ENCODE data around the gene NOL7.

The NOL7 gene

GRCh38 chr6:13614126-13614925, 809 bp upstream of the NOL7 start:
- peak; percentile 13 for ATAC-seq
- peaks cover 38% of the 10 kb centered on the region for H3K36me3 Mint-ChIP-seq (ENCODE audit: low read depth)
- no peaks in the 10 kb centered on the region for H3K9me3 Mint-ChIP-seq
- peak overlapping the region; percentile 99 for H3K4me3 Mint-ChIP-seq
- H3K4me1 Mint-ChIP-seq, result peaks cover 51% of the 10 kb centered on the region
- peak; percentile 43 for DNase-seq
- H3K27ac Mint-ChIP-seq, result peak overlapping the region; percentile 97
- peaks cover 2% of the 10 kb centered on the region for H3K27me3 Mint-ChIP-seq

GRCh38 chr6:13615792-13616120, 621 bp downstream of the NOL7 start:
- Mint-ChIP-seq H3K4me3 (peak overlapping the region; percentile 99), H3K27ac (peak overlapping the region; percentile 97), H3K36me3 (ENCODE audit: low read depth) (peaks cover 48% of the 10 kb centered on the region), H3K4me1 (peaks cover 51% of the 10 kb centered on the region), H3K27me3 (peaks cover 2% of the 10 kb centered on the region), H3K9me3 (no peaks in the 10 kb centered on the region)
- ATAC-seq, result peak; percentile 31
- DNase-seq, result peak; percentile 67

- peak overlapping the region; percentile 99 for H3K4me3 Mint-ChIP-seq
- H3K36me3 Mint-ChIP-seq (ENCODE audit: low read depth), result peaks cover 58% of the 10 kb centered on the region
- DNase-seq (no peak), ATAC-seq (no peak)
- H3K27ac Mint-ChIP-seq, result peak overlapping the region; percentile 97
- peaks cover 2% of the 10 kb centered on the region for H3K27me3 Mint-ChIP-seq
- H3K4me1 Mint-ChIP-seq, result peaks cover 44% of the 10 kb centered on the region
- no peaks in the 10 kb centered on the region for H3K9me3 Mint-ChIP-seq
Measured at GRCh38 chr6:13617066-13617465, 1.9 kb downstream of the NOL7 start.

GRCh38 chr6:13624871-13625288, 9.7 kb downstream of the NOL7 start:
- DNase-seq (no peak), ATAC-seq (peak; percentile 88)
- peaks cover 63% of the 10 kb centered on the region for H3K36me3 Mint-ChIP-seq (ENCODE audit: low read depth)
- H3K4me1 Mint-ChIP-seq, result peaks cover 16% of the 10 kb centered on the region
- H3K9me3 Mint-ChIP-seq, result no peaks in the 10 kb centered on the region
- no peaks in the 10 kb centered on the region for H3K27me3 Mint-ChIP-seq
- H3K4me3 Mint-ChIP-seq, result no peak overlapping the region
- peak overlapping the region; percentile 70 for H3K27ac Mint-ChIP-seq

- Mint-ChIP-seq H3K9me3 (no peaks in the 10 kb centered on the region), H3K27me3 (no peaks in the 10 kb centered on the region), H3K27ac (peak overlapping the region; percentile 95), H3K4me3 (peak overlapping the region; percentile 22), H3K4me1 (peaks cover 31% of the 10 kb centered on the region), H3K36me3 (ENCODE audit: low read depth) (peaks cover 60% of the 10 kb centered on the region)
- DNase-seq, result no peak
- ATAC-seq, result no peak
Measured at GRCh38 chr6:13629459-13630116, 14.5 kb downstream of the NOL7 start.

- DNase-seq, result no peak
- Mint-ChIP-seq H3K4me3 (no peak overlapping the region), H3K9me3 (no peaks in the 10 kb centered on the region), H3K27ac (peak overlapping the region; percentile 95), H3K27me3 (no peaks in the 10 kb centered on the region), H3K36me3 (ENCODE audit: low read depth) (peaks cover 67% of the 10 kb centered on the region), H3K4me1 (peaks cover 35% of the 10 kb centered on the region)
- peak; percentile 94 for ATAC-seq
Measured at GRCh38 chr6:13630499-13630898, 15.4 kb downstream of the NOL7 start.

GRCh38 chr6:13633343-13633742, 18.2 kb downstream of the NOL7 start:
- Mint-ChIP-seq H3K36me3 (ENCODE audit: low read depth) (peaks cover 70% of the 10 kb centered on the region), H3K4me3 (no peak overlapping the region), H3K27ac (no peak overlapping the region), H3K27me3 (no peaks in the 10 kb centered on the region), H3K9me3 (no peaks in the 10 kb centered on the region), H3K4me1 (peaks cover 56% of the 10 kb centered on the region)
- ATAC-seq (no peak), DNase-seq (no peak)

GRCh38 chr6:13635948-13636658, 21.0 kb downstream of the NOL7 start:
- no peaks in the 10 kb centered on the region for H3K27me3 Mint-ChIP-seq
- peaks cover 60% of the 10 kb centered on the region for H3K36me3 Mint-ChIP-seq (ENCODE audit: low read depth)
- no peak for ATAC-seq
- no peak for DNase-seq
- no peaks in the 10 kb centered on the region for H3K9me3 Mint-ChIP-seq
- no peak overlapping the region for H3K4me3 Mint-ChIP-seq
- peak overlapping the region; percentile 40 for H3K27ac Mint-ChIP-seq
- peaks cover 45% of the 10 kb centered on the region for H3K4me1 Mint-ChIP-seq

GRCh38 chr6:13638014-13638413, 22.9 kb downstream of the NOL7 start:
- peak overlapping the region; percentile 29 for H3K27ac Mint-ChIP-seq
- no peak overlapping the region for H3K4me3 Mint-ChIP-seq
- H3K4me1 Mint-ChIP-seq, result peaks cover 50% of the 10 kb centered on the region
- no peak for DNase-seq
- ATAC-seq, result no peak
- H3K36me3 Mint-ChIP-seq (ENCODE audit: low read depth), result peaks cover 56% of the 10 kb centered on the region
- no peaks in the 10 kb centered on the region for H3K9me3 Mint-ChIP-seq
- no peaks in the 10 kb centered on the region for H3K27me3 Mint-ChIP-seq

- H3K36me3 Mint-ChIP-seq (ENCODE audit: low read depth), result peaks cover 60% of the 10 kb centered on the region
- ATAC-seq (no peak), DNase-seq (no peak)
- no peaks in the 10 kb centered on the region for H3K27me3 Mint-ChIP-seq
- no peaks in the 10 kb centered on the region for H3K9me3 Mint-ChIP-seq
- H3K27ac Mint-ChIP-seq, result peak overlapping the region; percentile 29
- H3K4me3 Mint-ChIP-seq, result no peak overlapping the region
- H3K4me1 Mint-ChIP-seq, result peaks cover 50% of the 10 kb centered on the region
Measured at GRCh38 chr6:13638626-13639025, 23.5 kb downstream of the NOL7 start.

GRCh38 chr6:13641315-13641714, 26.2 kb downstream of the NOL7 start:
- Mint-ChIP-seq H3K36me3 (ENCODE audit: low read depth) (peaks cover 48% of the 10 kb centered on the region), H3K4me3 (no peak overlapping the region), H3K4me1 (peaks cover 37% of the 10 kb centered on the region), H3K27me3 (no peaks in the 10 kb centered on the region), H3K9me3 (no peaks in the 10 kb centered on the region), H3K27ac (peak overlapping the region; percentile 74)
- DNase-seq (no peak), ATAC-seq (no peak)

GRCh38 chr6:13643125-13643524, 28.0 kb downstream of the NOL7 start:
- ATAC-seq (no peak), DNase-seq (no peak)
- Mint-ChIP-seq H3K9me3 (no peaks in the 10 kb centered on the region), H3K36me3 (ENCODE audit: low read depth) (peaks cover 39% of the 10 kb centered on the region), H3K27me3 (no peaks in the 10 kb centered on the region), H3K4me1 (peaks cover 23% of the 10 kb centered on the region), H3K4me3 (no peak overlapping the region), H3K27ac (no peak overlapping the region)

- no peak for DNase-seq
- H3K27me3 Mint-ChIP-seq, result no peaks in the 10 kb centered on the region
- H3K9me3 Mint-ChIP-seq, result no peaks in the 10 kb centered on the region
- H3K27ac Mint-ChIP-seq, result no peak overlapping the region
- no peak overlapping the region for H3K4me3 Mint-ChIP-seq
- no peak for ATAC-seq
- H3K36me3 Mint-ChIP-seq (ENCODE audit: low read depth), result peaks cover 31% of the 10 kb centered on the region
- peaks cover 16% of the 10 kb centered on the region for H3K4me1 Mint-ChIP-seq
Measured at GRCh38 chr6:13648850-13649249, 33.7 kb downstream of the NOL7 start.

GRCh38 chr6:13649393-13649792, 34.3 kb downstream of the NOL7 start:
- Mint-ChIP-seq H3K27me3 (no peaks in the 10 kb centered on the region), H3K9me3 (no peaks in the 10 kb centered on the region), H3K36me3 (ENCODE audit: low read depth) (peaks cover 31% of the 10 kb centered on the region), H3K4me1 (peaks cover 16% of the 10 kb centered on the region), H3K27ac (peak overlapping the region; percentile 36), H3K4me3 (no peak overlapping the region)
- peak; percentile 36 for ATAC-seq
- DNase-seq, result no peak

GRCh38 chr6:13653296-13653695, 38.2 kb downstream of the NOL7 start:
- H3K4me3 Mint-ChIP-seq, result no peak overlapping the region
- DNase-seq (no peak), ATAC-seq (peak; percentile 75)
- peaks cover 27% of the 10 kb centered on the region for H3K4me1 Mint-ChIP-seq
- no peaks in the 10 kb centered on the region for H3K9me3 Mint-ChIP-seq
- H3K27ac Mint-ChIP-seq, result no peak overlapping the region
- H3K27me3 Mint-ChIP-seq, result no peaks in the 10 kb centered on the region
- peaks cover 28% of the 10 kb centered on the region for H3K36me3 Mint-ChIP-seq (ENCODE audit: low read depth)
